Vagina (tissue), 2 donors: ENCODE measurements around the gene HAGHL. TPM values are rescaled to one million over a fixed set of nuclear protein-coding genes. Genes with fewer than 3 reads are reported as not detected.

Experiments used
- DNase-seq, 2 donors: peaks; one replicate each; pipeline ENCODE4 v3.0.0-alpha.2; 2017; ENCODE audit errors: extremely low spot score in 2 of 2
- H3K27ac ChIP-seq: fragments of 200-600 bp; sonication (generic); one replicate; pipeline ENCODE4 v1.5.1; 2019
- H3K27me3 ChIP-seq: fragments of 200-600 bp; sonication (generic); one replicate; pipeline ENCODE4 v1.5.1; 2019
- H3K36me3 ChIP-seq, 2 donors: fragments of 200-600 bp; sonication (generic); one replicate each; pipeline ENCODE4 v1.5.1; 2017 to 2019
- H3K4me1 ChIP-seq: fragments of 200-600 bp; sonication (generic); one replicate; pipeline ENCODE4 v1.5.1; 2019
- H3K4me3 ChIP-seq, 2 donors: fragments of 200-600 bp; sonication (generic); 1 replicate in 1 of 2; 2 replicates in 1 of 2; pipeline ENCODE4 v1.5.1; 2016 to 2019
- H3K9me3 ChIP-seq: fragments of 200-600 bp; sonication (generic); one replicate; pipeline ENCODE4 v1.5.1; 2019
- CTCF ChIP-seq, 3 experiments: fragments of 450-650 bp in 2 of 3; fragments of 200-600 bp in 1 of 3; sonication (generic) in 1 of 3; IDR thresholded peaks; one replicate each; pipeline ENCODE4 v1.5.1; 2017 to 2019; ENCODE audit warnings: antibody characterized with exemption in 3 of 3, mild to moderate bottlenecking in 2 of 3, moderate library complexity in 2 of 3
- POLR2A ChIP-seq, 2 donors: fragments of 450-650 bp; IDR thresholded peaks; one replicate each; pipeline ENCODE4 v1.6.1; 2017; ENCODE audit warnings: antibody characterized with exemption in 2 of 2, mild to moderate bottlenecking in 2 of 2, moderate library complexity in 2 of 2
- POLR2AphosphoS5 ChIP-seq, 2 donors: sonication (generic); formaldehyde crosslinking; IDR thresholded peaks; one replicate each; pipeline ENCODE4 v1.9.0; 2017; ENCODE audit warnings: antibody characterized with exemption in 2 of 2, mild to moderate bottlenecking in 2 of 2, low read depth in 1 of 2; ENCODE audit not compliant: insufficient read depth in 1 of 2
- intact Hi-C: fragments of 100-400 bp; cut with DNase I; formaldehyde crosslinking; loops from one replicate; pipeline ENCODE4 v1.15.1; 2023
- total RNA-seq: library from RNA; depleted of rRNA; stranded (reverse); fragments of >200 nt; gene quantifications from one replicate; pipeline ENCODE4 v1.2.3, GENCODE V29; 2016

Gene HAGHL
- total RNA-seq, 1 donor from 2014 or later, result 5.2 TPM

GRCh38 chr16:746637-747036 lies 19.7 kb downstream of the HAGHL start:
- TF ChIP-seq CTCF (IDR thresholded peaks at IDR 0.05) (no peak), POLR2AphosphoS5 (IDR thresholded peaks at IDR 0.05; ENCODE audit: insufficient read depth in 1 of 2, low read depth in 1 of 2) (no peak), POLR2A (IDR thresholded peaks at IDR 0.05) (no peak)
- Histone ChIP-seq H3K4me1 (no peaks in the 10 kb centered on the region), H3K27ac (no peak overlapping the region), H3K27me3 (no peaks in the 10 kb centered on the region), H3K36me3 (no peaks in the 10 kb centered on the region), H3K9me3 (no peaks in the 10 kb centered on the region), H3K4me3 (no peak overlapping the region)
- no peak for DNase-seq
- intact Hi-C loops, result no loop called here

DNA sequence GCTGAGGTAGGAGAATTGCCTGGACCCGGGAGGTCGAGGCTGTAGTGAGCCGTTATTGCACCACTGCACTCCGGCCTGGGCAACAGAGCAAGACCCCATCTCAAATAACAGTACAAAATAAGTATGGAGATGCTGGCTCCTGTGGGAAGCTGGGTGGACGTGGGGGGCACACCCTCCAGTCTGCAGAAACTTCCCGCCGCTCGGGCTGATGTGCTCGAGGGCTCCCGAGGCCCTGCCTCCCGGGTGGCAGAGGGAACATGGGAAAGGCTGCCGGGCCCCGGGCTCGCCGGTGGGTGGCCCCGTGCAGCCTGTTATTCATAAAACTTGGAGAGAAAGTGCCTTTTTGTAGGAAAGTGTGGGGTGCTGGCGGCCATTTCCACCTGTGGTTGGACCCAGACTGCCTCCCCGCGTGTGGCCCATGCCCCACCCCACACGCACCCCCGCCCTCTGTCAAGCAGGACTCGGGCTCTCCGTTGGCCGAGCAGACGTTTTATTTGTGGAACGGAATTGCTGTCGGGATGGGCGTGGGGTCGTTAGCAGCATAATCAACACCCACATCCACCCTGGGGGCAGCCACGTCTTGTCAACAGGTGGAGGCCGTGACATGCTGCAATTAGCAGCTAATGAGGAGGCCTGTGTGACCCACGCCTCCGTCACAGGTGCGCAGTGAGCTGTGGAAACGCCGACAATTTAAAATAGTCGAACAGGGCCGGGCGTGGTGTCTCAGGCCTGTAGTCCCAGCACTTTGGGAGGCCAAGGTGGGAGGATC lies 21.3 kb downstream of the HAGHL start:
- H3K9me3 ChIP-seq, result no peaks in the 10 kb centered on the region
- no peak for DNase-seq
- no peaks in the 10 kb centered on the region for H3K36me3 ChIP-seq
- H3K27ac ChIP-seq, result no peak overlapping the region
- H3K4me3 ChIP-seq, result no peak overlapping the region
- intact Hi-C loops, result no loop called here
- H3K27me3 ChIP-seq, result no peaks in the 10 kb centered on the region
- no peaks in the 10 kb centered on the region for H3K4me1 ChIP-seq
- TF ChIP-seq CTCF (IDR thresholded peaks at IDR 0.05) (no peak), POLR2A (IDR thresholded peaks at IDR 0.05) (no peak), POLR2AphosphoS5 (IDR thresholded peaks at IDR 0.05; ENCODE audit: insufficient read depth in 1 of 2, low read depth in 1 of 2) (no peak)

GRCh38 chr16:749010-749409 lies 22.1 kb downstream of the HAGHL start:
- H3K4me3 ChIP-seq, result no peak overlapping the region
- intact Hi-C loops, result no loop called here
- H3K27me3 ChIP-seq, result no peaks in the 10 kb centered on the region
- H3K27ac ChIP-seq, result no peak overlapping the region
- TF ChIP-seq POLR2AphosphoS5 (IDR thresholded peaks at IDR 0.05; ENCODE audit: insufficient read depth in 1 of 2, low read depth in 1 of 2), result no peak
- no peak for TF ChIP-seq POLR2A (IDR thresholded peaks at IDR 0.05)
- no peak for TF ChIP-seq CTCF (IDR thresholded peaks at IDR 0.05)
- no peaks in the 10 kb centered on the region for H3K4me1 ChIP-seq
- H3K36me3 ChIP-seq, result no peaks in the 10 kb centered on the region
- no peak for DNase-seq
- no peaks in the 10 kb centered on the region for H3K9me3 ChIP-seq

DNA sequence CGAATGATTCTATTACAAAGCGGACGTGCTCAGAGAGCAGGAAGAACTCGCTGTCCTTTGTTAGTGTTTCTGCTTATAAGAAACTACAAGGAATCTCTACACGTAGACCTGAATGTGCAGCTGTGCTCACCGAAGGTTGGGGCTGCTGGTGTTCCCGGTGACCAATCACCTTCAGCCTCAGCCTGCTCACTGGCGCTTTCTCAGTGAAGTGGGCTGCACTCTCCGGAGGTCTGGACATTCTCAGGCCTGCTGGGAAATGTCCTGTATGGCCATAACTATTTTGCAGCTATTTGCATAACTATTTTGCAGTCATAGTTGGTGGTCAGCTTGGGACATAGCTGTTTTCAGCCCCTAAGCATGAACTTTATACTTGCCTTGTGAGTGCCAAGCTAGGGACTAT lies 23.6 kb downstream of the HAGHL start:
- Histone ChIP-seq H3K27me3 (no peaks in the 10 kb centered on the region), H3K27ac (no peak overlapping the region), H3K9me3 (no peaks in the 10 kb centered on the region), H3K4me3 (no peak overlapping the region), H3K4me1 (no peaks in the 10 kb centered on the region), H3K36me3 (no peaks in the 10 kb centered on the region)
- DNase-seq, result no peak
- intact Hi-C loops, result no loop called here
- TF ChIP-seq CTCF (IDR thresholded peaks at IDR 0.05) (no peak), POLR2A (IDR thresholded peaks at IDR 0.05) (no peak), POLR2AphosphoS5 (IDR thresholded peaks at IDR 0.05; ENCODE audit: insufficient read depth in 1 of 2, low read depth in 1 of 2) (no peak)
